Vagina (tissue), 2 donors: ENCODE measurements around the gene TMEM14A. TPM values are rescaled to one million over a fixed set of nuclear protein-coding genes. Genes with fewer than 3 reads are reported as not detected.

Experiments
- DNase-seq, 2 donors: peaks; one replicate each; pipeline ENCODE4 v3.0.0-alpha.2; 2017; ENCODE audit errors: extremely low spot score in 2 of 2
- H3K27ac ChIP-seq: fragments of 200-600 bp; sonication (generic); one replicate; pipeline ENCODE4 v1.5.1; 2019
- H3K27me3 ChIP-seq: fragments of 200-600 bp; sonication (generic); one replicate; pipeline ENCODE4 v1.5.1; 2019
- H3K36me3 ChIP-seq, 2 donors: fragments of 200-600 bp; sonication (generic); one replicate each; pipeline ENCODE4 v1.5.1; 2017 to 2019
- H3K4me1 ChIP-seq: fragments of 200-600 bp; sonication (generic); one replicate; pipeline ENCODE4 v1.5.1; 2019
- H3K4me3 ChIP-seq, 2 donors: fragments of 200-600 bp; sonication (generic); 1 replicate in 1 of 2; 2 replicates in 1 of 2; pipeline ENCODE4 v1.5.1; 2016 to 2019
- H3K9me3 ChIP-seq: fragments of 200-600 bp; sonication (generic); one replicate; pipeline ENCODE4 v1.5.1; 2019
- POLR2A ChIP-seq, 2 donors: fragments of 450-650 bp; IDR thresholded peaks; one replicate each; pipeline ENCODE4 v1.6.1; 2017; ENCODE audit warnings: antibody characterized with exemption in 2 of 2, mild to moderate bottlenecking in 2 of 2, moderate library complexity in 2 of 2
- POLR2AphosphoS5 ChIP-seq, 2 donors: sonication (generic); formaldehyde crosslinking; IDR thresholded peaks; one replicate each; pipeline ENCODE4 v1.9.0; 2017; ENCODE audit warnings: antibody characterized with exemption in 2 of 2, mild to moderate bottlenecking in 2 of 2, low read depth in 1 of 2; ENCODE audit not compliant: insufficient read depth in 1 of 2
- intact Hi-C: fragments of 100-400 bp; cut with DNase I; formaldehyde crosslinking; loops from one replicate; pipeline ENCODE4 v1.15.1; 2023
- total RNA-seq: library from RNA; depleted of rRNA; stranded (reverse); fragments of >200 nt; gene quantifications from one replicate; pipeline ENCODE4 v1.2.3, GENCODE V29; 2016
- TF ChIP-seq, protein P1 (sequence below), 3 experiments: fragments of 450-650 bp in 2 of 3; fragments of 200-600 bp in 1 of 3; sonication (generic) in 1 of 3; IDR thresholded peaks; one replicate each; pipeline ENCODE4 v1.5.1; 2017 to 2019; ENCODE audit warnings: antibody characterized with exemption in 3 of 3, mild to moderate bottlenecking in 2 of 3, moderate library complexity in 2 of 3

Gene TMEM14A
- total RNA-seq, 1 donor from 2014 or later: 16.9 TPM

DNA sequence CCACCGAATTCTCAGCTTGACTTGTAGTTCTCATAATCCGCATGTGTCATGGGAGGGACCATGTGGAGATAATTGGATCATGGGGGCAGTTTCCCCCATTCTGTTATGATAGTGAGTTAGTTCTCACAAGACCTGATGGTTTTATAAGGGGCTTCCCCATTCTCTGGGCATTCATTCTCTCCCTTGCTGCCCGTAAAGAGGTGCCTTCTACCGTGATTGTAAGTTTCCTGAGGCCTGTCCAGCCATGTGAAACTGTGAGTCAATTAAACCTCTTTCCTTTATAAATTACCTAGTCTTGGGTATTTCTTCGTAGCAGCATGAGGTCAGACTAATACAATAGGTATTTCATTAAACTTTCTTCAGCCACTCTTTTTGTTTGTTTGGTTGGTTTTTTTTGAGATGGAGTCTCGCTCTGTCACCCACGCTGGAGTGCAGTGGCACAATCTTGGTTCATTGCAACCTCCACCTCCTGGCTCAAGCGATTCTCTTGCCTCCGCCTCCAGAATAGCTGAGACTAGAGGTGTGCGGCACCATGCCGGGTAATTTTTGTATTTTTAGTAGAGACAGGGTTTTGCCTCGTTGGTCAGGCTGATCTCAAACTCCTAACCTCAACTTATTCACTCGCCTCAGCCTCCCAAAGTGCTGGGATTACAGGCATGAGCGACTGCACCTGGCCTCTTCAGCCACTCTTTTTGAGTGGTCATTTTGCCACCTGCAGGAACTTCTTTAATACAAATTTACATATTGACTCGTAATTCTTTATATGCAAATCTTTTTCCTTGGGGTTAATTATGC lies 56.0 kb downstream of the TMEM14A start:
- H3K9me3 ChIP-seq: no peaks in the 10 kb centered on the region
- H3K4me1 ChIP-seq: peaks cover 18% of the 10 kb centered on the region
- intact Hi-C loops: no loop called here
- peak in 1 of 2 donors; percentile 58 for DNase-seq
- no peaks in the 10 kb centered on the region for H3K36me3 ChIP-seq
- H3K27me3 ChIP-seq: no peaks in the 10 kb centered on the region
- TF ChIP-seq POLR2A (IDR thresholded peaks at IDR 0.05) (no peak), POLR2AphosphoS5 (IDR thresholded peaks at IDR 0.05; ENCODE audit: insufficient read depth in 1 of 2, low read depth in 1 of 2) (no peak)
- TF ChIP-seq, protein P1, sequence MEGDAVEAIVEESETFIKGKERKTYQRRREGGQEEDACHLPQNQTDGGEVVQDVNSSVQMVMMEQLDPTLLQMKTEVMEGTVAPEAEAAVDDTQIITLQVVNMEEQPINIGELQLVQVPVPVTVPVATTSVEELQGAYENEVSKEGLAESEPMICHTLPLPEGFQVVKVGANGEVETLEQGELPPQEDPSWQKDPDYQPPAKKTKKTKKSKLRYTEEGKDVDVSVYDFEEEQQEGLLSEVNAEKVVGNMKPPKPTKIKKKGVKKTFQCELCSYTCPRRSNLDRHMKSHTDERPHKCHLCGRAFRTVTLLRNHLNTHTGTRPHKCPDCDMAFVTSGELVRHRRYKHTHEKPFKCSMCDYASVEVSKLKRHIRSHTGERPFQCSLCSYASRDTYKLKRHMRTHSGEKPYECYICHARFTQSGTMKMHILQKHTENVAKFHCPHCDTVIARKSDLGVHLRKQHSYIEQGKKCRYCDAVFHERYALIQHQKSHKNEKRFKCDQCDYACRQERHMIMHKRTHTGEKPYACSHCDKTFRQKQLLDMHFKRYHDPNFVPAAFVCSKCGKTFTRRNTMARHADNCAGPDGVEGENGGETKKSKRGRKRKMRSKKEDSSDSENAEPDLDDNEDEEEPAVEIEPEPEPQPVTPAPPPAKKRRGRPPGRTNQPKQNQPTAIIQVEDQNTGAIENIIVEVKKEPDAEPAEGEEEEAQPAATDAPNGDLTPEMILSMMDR (IDR thresholded peaks at IDR 0.05): no peak
- H3K27ac ChIP-seq: no peak overlapping the region
- H3K4me3 ChIP-seq: no peak overlapping the region

DNA sequence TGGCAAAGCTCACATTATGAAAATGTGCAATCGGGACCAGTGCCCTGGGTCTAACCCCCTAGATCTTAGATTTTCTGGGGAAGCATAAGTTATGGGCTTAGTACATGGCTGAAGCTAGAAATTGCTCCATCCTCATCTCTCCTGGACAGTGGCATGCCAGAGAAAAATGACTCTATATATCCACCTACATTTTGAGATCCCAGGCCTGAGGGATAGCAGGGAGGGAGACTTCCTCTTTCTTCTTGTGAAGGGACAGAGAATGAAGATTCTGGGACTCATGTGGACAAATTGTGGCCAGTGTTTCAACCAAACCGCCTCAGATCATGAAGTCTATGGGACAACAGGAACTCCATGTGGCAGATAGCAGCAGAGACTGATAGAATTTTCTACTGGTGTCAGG lies 57.0 kb downstream of the TMEM14A start:
- no peaks in the 10 kb centered on the region for H3K36me3 ChIP-seq
- peaks cover 18% of the 10 kb centered on the region for H3K4me1 ChIP-seq
- peak in 1 of 2 donors; percentile 64 for DNase-seq
- no peaks in the 10 kb centered on the region for H3K9me3 ChIP-seq
- no peak overlapping the region for H3K4me3 ChIP-seq
- no peak overlapping the region for H3K27ac ChIP-seq
- intact Hi-C loops: no loop called here
- TF ChIP-seq POLR2AphosphoS5 (IDR thresholded peaks at IDR 0.05; ENCODE audit: insufficient read depth in 1 of 2, low read depth in 1 of 2) (no peak), POLR2A (IDR thresholded peaks at IDR 0.05) (no peak)
- TF ChIP-seq, protein P1 (IDR thresholded peaks at IDR 0.05): no peak
- H3K27me3 ChIP-seq: no peaks in the 10 kb centered on the region

DNA sequence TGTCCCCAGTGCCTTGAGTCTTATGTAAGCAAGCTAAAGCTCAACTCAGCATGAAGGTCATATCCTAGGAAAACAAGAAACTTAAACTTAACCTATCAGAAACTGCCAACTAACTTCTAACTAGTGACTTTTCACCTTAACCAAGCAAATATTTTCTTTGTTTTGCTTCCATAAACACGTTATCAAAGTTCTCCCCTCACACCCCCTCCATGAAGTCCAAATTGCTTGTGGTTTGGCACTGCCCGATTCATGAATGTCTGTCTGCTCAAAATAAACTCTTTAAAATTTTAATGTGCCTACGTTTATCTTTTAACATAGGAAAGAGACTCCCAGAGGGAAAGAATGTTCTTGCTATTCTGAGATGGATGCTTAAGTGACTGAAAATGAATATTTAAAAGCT lies 57.5 kb downstream of the TMEM14A start:
- TF ChIP-seq POLR2AphosphoS5 (IDR thresholded peaks at IDR 0.05; ENCODE audit: insufficient read depth in 1 of 2, low read depth in 1 of 2) (no peak), POLR2A (IDR thresholded peaks at IDR 0.05) (no peak)
- TF ChIP-seq, protein P1 (IDR thresholded peaks at IDR 0.05): no peak
- H3K27ac ChIP-seq: no peak overlapping the region
- H3K36me3 ChIP-seq: no peaks in the 10 kb centered on the region
- DNase-seq: no peak
- intact Hi-C loops: no loop called here
- no peak overlapping the region for H3K4me3 ChIP-seq
- H3K4me1 ChIP-seq: peaks cover 18% of the 10 kb centered on the region
- no peaks in the 10 kb centered on the region for H3K27me3 ChIP-seq
- no peaks in the 10 kb centered on the region for H3K9me3 ChIP-seq

DNA sequence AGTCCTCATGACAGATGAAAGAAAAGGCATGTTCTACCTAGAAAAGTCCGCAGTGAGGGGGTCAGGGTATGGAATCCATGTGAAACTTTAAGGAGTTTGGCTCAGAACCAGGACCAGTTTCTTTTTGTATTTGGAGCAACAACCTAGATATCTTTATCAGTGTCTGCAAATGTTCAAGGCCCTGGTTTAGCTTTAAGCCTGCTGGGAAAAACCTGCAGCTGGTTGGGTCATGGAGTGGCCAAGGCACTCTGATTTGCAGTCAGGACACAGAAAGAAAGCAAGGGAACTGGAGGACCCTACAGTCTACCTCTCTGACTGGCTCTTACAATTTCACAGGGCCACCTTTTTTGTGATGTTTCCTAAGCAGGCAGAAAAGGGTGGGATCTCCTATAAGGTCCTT lies 58.7 kb downstream of the TMEM14A start:
- Histone ChIP-seq H3K27ac (no peak overlapping the region), H3K4me3 (no peak overlapping the region), H3K9me3 (no peaks in the 10 kb centered on the region), H3K27me3 (no peaks in the 10 kb centered on the region), H3K36me3 (no peaks in the 10 kb centered on the region), H3K4me1 (peaks cover 9% of the 10 kb centered on the region)
- TF ChIP-seq, protein P1 (IDR thresholded peaks at IDR 0.05): no peak
- TF ChIP-seq POLR2AphosphoS5 (IDR thresholded peaks at IDR 0.05; ENCODE audit: insufficient read depth in 1 of 2, low read depth in 1 of 2) (no peak), POLR2A (IDR thresholded peaks at IDR 0.05) (no peak)
- intact Hi-C loops: no loop called here
- peak in 1 of 2 donors; percentile 58 for DNase-seq

DNA sequence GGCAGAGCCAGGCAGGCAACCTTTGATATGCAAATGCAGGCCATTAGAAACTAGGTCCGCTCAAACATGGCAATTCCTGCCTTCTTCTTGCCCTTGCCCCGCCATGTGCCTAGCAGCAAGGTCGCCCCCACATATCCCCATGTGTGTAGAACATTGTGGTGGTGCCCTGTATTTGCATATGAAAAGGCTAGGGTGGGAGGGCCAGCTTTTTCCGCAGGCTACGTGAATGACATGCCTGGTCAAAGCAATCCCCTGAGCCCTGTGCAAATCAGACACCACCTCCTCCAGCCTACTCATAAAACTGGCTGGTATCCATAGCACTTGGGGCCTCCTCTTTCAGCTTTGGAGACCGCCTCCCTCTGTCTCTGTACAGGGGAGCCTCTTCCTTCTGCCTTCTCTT lies 60.8 kb downstream of the TMEM14A start:
- H3K27me3 ChIP-seq: no peaks in the 10 kb centered on the region
- H3K27ac ChIP-seq: no peak overlapping the region
- no peak for TF ChIP-seq POLR2A (IDR thresholded peaks at IDR 0.05)
- TF ChIP-seq POLR2AphosphoS5 (IDR thresholded peaks at IDR 0.05; ENCODE audit: insufficient read depth in 1 of 2, low read depth in 1 of 2): no peak
- TF ChIP-seq, protein P1 (IDR thresholded peaks at IDR 0.05): no peak
- intact Hi-C loops: no loop called here
- no peaks in the 10 kb centered on the region for H3K4me1 ChIP-seq
- H3K9me3 ChIP-seq: no peaks in the 10 kb centered on the region
- no peaks in the 10 kb centered on the region for H3K36me3 ChIP-seq
- H3K4me3 ChIP-seq: no peak overlapping the region
- DNase-seq: no peak
